Muscle layer of colon (tissue), 2 donors: ENCODE measurements around the gene DCBLD1.
"Not testable (repeated sequence)": the region's sequence is repeated elsewhere in the genome, so short reads cannot be mapped to it uniquely, and the experiment has no call there.

Experiments
- H3K27ac ChIP-seq: one replicate; pipeline ENCODE4 v1.7.0; 2013; ENCODE audit warnings: low read depth, mild to moderate bottlenecking, low read length, moderate library complexity
- H3K27me3 ChIP-seq, 2 donors: one replicate each; pipeline ENCODE4 v1.7.0; 2013; ENCODE audit warnings: low read length in 2 of 2, mild to moderate bottlenecking in 2 of 2; ENCODE audit not compliant: insufficient read depth in 2 of 2, control insufficient read depth in 1 of 2
- H3K36me3 ChIP-seq: one replicate; pipeline ENCODE4 v1.7.0; 2013; ENCODE audit warnings: mild to moderate bottlenecking, low read length; ENCODE audit not compliant: insufficient read depth
- H3K4me1 ChIP-seq: one replicate; pipeline ENCODE4 v1.7.0; 2013; ENCODE audit warnings: mild to moderate bottlenecking, low read length; ENCODE audit not compliant: insufficient read depth
- H3K4me3 ChIP-seq, 2 donors: one replicate each; pipeline ENCODE4 v1.7.0; 2013; ENCODE audit warnings: low read length in 2 of 2, low read depth in 1 of 2, mild to moderate bottlenecking in 1 of 2, moderate library complexity in 1 of 2
- H3K9ac ChIP-seq: one replicate; pipeline ENCODE4 v1.7.0; 2013; ENCODE audit warnings: low read length
- H3K9me3 ChIP-seq: one replicate; pipeline ENCODE4 v1.7.0; 2013; ENCODE audit warnings: mild to moderate bottlenecking, low read length
- donor health status: abdominal sarcoma.
- donor health status: Adenocarcinoma of cecum.

The DCBLD1 gene

GRCh38 chr6:117517995-117518394 lies 35.5 kb downstream of the DCBLD1 start:
- not testable (repeated sequence) for H3K36me3 ChIP-seq, H3K4me1 ChIP-seq, H3K4me3 ChIP-seq, H3K27ac ChIP-seq, H3K27me3 ChIP-seq, H3K9ac ChIP-seq, H3K9me3 ChIP-seq

DNA sequence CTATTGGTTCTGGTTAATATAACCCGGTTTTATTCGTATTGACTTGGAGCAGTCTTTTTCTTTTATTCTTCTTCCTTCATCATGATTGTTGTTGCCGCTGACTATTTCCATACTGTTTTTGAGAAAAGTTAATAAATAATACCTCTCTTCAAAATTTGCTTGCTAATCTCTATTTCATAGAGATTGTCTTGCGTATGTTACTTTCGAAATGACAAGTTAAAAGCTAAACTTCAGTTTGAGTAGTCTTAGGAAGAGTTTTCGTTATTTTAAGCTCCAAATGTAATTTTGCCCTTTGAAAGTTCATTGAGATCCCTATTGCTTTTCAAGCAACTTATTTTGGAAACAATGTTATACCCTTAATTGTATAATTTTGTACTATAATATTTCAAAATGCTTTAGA lies 36.4 kb downstream of the DCBLD1 start:
- H3K27ac ChIP-seq, result no peak overlapping the region
- H3K9ac ChIP-seq, result no peak overlapping the region
- no peaks in the 10 kb centered on the region for H3K4me1 ChIP-seq
- no peaks in the 10 kb centered on the region for H3K36me3 ChIP-seq
- H3K4me3 ChIP-seq, result no peak overlapping the region
- H3K9me3 ChIP-seq, result no peaks in the 10 kb centered on the region
- no peaks in the 10 kb centered on the region for H3K27me3 ChIP-seq

DNA sequence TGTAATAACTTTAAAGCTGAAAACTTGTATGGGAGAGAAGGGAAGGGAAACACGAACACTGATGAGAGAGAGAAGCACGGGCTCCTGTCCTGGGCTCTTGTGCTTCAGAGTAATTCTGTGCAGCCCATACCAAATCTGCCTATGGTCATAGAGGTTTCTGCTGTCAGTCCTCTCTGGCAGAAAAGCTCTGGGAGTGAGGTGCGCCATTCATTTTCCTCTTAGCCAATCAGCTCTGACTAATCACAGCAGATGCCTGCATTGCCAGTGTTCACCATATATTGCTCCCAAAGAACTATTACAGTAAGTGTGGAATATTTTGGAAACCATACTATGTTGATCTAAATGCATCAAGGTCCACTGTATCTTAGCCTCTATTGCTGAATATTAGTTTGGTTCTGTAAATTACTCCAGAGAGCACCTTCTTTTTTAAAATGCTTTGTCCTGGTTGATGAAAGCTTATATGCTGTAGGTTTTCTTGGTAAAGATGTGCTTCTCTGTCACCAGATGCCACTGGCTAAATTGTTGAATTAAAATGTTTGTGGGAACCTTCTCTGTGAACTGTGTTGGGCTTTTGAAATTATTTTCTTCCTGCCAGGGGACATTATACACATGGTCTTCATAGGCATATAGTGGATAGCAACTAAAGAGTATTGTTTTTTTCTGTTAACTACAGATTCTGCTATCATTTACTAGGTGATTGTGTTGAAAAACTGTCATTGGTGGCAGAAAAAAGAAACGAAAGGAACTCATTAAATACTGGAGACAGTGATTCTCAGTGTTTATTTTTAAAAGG lies 38.3 kb downstream of the DCBLD1 start:
- H3K27ac ChIP-seq, result no peak overlapping the region
- no peaks in the 10 kb centered on the region for H3K9me3 ChIP-seq
- no peaks in the 10 kb centered on the region for H3K27me3 ChIP-seq
- no peaks in the 10 kb centered on the region for H3K4me1 ChIP-seq
- H3K9ac ChIP-seq, result no peak overlapping the region
- no peak overlapping the region for H3K4me3 ChIP-seq
- no peaks in the 10 kb centered on the region for H3K36me3 ChIP-seq

- Histone ChIP-seq H3K9ac (no peak overlapping the region), H3K4me1 (no peaks in the 10 kb centered on the region), H3K36me3 (no peaks in the 10 kb centered on the region), H3K27me3 (no peaks in the 10 kb centered on the region), H3K27ac (no peak overlapping the region), H3K9me3 (no peaks in the 10 kb centered on the region), H3K4me3 (no peak overlapping the region)
These were observed 39.5 kb downstream of the DCBLD1 start for GRCh38 chr6:117521791-117522502.

DNA sequence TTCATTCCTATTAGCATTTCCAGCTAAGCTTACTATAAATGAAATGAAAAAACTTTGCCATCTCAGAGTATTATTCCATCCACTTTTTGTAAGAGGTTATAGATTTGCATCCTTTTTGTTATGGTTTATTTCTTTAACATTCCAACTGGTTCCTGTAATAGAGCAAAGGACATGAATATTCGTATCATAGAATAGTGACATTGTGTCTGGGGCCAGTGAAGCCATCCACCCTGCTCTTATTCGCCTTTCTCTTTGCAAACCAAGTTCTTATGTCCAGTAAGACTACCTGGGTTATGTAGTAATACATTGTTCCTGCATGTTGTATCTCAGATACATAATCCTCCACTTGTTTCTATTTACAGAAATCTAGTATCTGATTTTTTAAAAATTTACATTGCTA lies 43.1 kb downstream of the DCBLD1 start:
- Histone ChIP-seq H3K9ac (no peak overlapping the region), H3K4me1 (no peaks in the 10 kb centered on the region), H3K27me3 (no peaks in the 10 kb centered on the region), H3K4me3 (no peak overlapping the region), H3K36me3 (no peaks in the 10 kb centered on the region), H3K27ac (no peak overlapping the region), H3K9me3 (no peaks in the 10 kb centered on the region)

DNA sequence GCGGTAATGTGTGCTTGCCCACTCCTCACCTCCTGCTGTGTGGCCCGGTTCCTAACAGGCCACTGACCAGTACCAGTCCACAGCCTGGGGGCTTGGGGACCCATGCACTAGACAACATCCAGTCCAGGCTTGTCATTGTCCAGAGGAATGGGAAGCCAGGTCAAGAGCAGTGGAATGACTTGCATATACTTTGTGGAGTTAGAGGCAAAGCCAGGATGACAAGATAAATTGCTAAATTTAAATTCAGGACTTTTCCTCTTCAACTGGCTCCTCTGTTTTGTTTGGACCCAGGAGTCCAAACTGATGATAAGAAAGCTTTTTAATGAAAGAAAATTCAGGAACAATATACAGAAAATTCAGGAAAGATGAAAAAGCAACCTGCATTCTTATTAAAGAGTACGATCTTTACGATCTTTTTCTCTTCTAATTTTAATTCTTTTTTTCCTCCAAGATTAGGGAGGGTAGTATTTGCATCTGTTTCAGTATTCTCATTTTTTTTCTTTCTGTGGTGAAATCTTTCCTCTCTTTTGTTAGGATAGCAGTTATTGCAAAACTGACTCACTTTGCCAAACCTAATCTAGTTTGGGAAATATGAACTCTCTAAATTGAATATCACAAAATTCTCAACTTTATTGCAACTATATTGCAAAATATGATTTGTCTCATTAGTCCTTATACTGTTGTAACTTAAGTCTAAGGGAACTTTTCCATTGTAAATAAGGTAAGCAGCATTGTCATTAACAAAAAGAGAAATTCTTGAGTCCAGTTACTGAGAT lies 48.2 kb downstream of the DCBLD1 start:
- H3K27ac ChIP-seq, result no peak overlapping the region
- H3K9ac ChIP-seq, result no peak overlapping the region
- H3K4me1 ChIP-seq, result no peaks in the 10 kb centered on the region
- H3K4me3 ChIP-seq, result no peak overlapping the region
- H3K36me3 ChIP-seq, result no peaks in the 10 kb centered on the region
- H3K27me3 ChIP-seq, result no peaks in the 10 kb centered on the region
- H3K9me3 ChIP-seq, result no peaks in the 10 kb centered on the region

- Histone ChIP-seq H3K9ac (no peak overlapping the region), H3K36me3 (no peaks in the 10 kb centered on the region), H3K9me3 (no peaks in the 10 kb centered on the region), H3K27me3 (no peaks in the 10 kb centered on the region), H3K27ac (no peak overlapping the region), H3K4me1 (no peaks in the 10 kb centered on the region), H3K4me3 (no peak overlapping the region)
These were observed 48.9 kb downstream of the DCBLD1 start for GRCh38 chr6:117531346-117531745.

- Histone ChIP-seq H3K4me1 (no peaks in the 10 kb centered on the region), H3K9me3 (no peaks in the 10 kb centered on the region), H3K4me3 (no peak overlapping the region), H3K36me3 (no peaks in the 10 kb centered on the region), H3K27me3 (no peaks in the 10 kb centered on the region), H3K9ac (no peak overlapping the region), H3K27ac (no peak overlapping the region)
These were observed 49.6 kb downstream of the DCBLD1 start for GRCh38 chr6:117531809-117532725.

GRCh38 chr6:117533775-117534174 lies 51.3 kb downstream of the DCBLD1 start:
- Histone ChIP-seq H3K27me3 (no peaks in the 10 kb centered on the region), H3K36me3 (no peaks in the 10 kb centered on the region), H3K9ac (no peak overlapping the region), H3K9me3 (no peaks in the 10 kb centered on the region), H3K4me1 (no peaks in the 10 kb centered on the region), H3K27ac (no peak overlapping the region), H3K4me3 (no peak overlapping the region)

GRCh38 chr6:117534974-117535373 lies 52.5 kb downstream of the DCBLD1 start:
- Histone ChIP-seq H3K9ac (no peak overlapping the region), H3K27ac (no peak overlapping the region), H3K9me3 (no peaks in the 10 kb centered on the region), H3K36me3 (no peaks in the 10 kb centered on the region), H3K4me3 (no peak overlapping the region), H3K27me3 (no peaks in the 10 kb centered on the region), H3K4me1 (no peaks in the 10 kb centered on the region)

DNA sequence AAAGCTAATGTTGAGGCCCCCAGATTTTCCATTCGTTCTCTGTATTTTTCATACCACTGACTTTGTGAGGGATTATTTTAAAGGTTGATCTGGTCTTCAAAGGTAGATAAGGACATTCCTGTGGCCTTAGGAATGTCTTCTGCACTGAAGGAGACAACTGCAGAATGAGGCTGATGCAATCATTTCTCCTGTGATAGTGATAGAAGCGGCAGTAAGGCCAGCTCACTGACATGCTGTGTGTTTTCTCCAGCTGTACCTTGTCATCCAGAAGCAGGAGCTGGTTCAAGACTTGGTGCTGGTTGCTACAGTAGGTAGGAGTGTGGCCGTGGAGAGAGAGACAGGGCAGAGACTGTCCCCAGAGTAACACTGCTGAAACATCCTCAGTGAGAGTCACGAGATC lies 53.8 kb downstream of the DCBLD1 start:
- no peak overlapping the region for H3K27ac ChIP-seq
- H3K4me3 ChIP-seq, result no peak overlapping the region
- no peaks in the 10 kb centered on the region for H3K9me3 ChIP-seq
- H3K4me1 ChIP-seq, result no peaks in the 10 kb centered on the region
- no peak overlapping the region for H3K9ac ChIP-seq
- peaks cover 4% of the 10 kb centered on the region for H3K36me3 ChIP-seq
- H3K27me3 ChIP-seq, result no peaks in the 10 kb centered on the region
